ENCODE data around the gene SIT1.

The SIT1 gene

GRCh38 chr9:35656831-35657545 is 6.3 kb upstream of the SIT1 start:
- no peak for DNase-seq (ENCODE audit: low spot score)
- Histone ChIP-seq H3K4me2 (ENCODE audit: insufficient read depth, low read length, poor library complexity, severe bottlenecking) (peak overlapping the region; percentile 60), H2BK5ac (ENCODE audit: low read length) (no peak overlapping the region), H2BK120ac (ENCODE audit: low read depth, low read length) (no peak overlapping the region), H3K23ac (ENCODE audit: low read depth, low read length, poor library complexity) (no peak overlapping the region), H2BK15ac (ENCODE audit: low read length) (no peak overlapping the region), H3K36me3 (replicated peaks in 1 of 2; ENCODE audit: control insufficient read depth in 2 of 2, insufficient read depth in 2 of 2, low read length in 2 of 2) (peaks cover 15 to 23% of the 10 kb centered on the region in 2 donors), H2BK12ac (ENCODE audit: low read length) (no peak overlapping the region), H3K14ac (ENCODE audit: low read length) (no peak overlapping the region), H3K4me3 (ENCODE audit: low read length in 2 of 2) (peak overlapping the region; percentile 48 to 81), H2AFZ (ENCODE audit: low read length) (peak overlapping the region; percentile 91), H4K91ac (ENCODE audit: low read depth, low read length, poor library complexity) (no peak overlapping the region), H3K18ac (ENCODE audit: low read length) (peak overlapping the region; percentile 76), H3K4ac (ENCODE audit: low read length) (no peak overlapping the region), H3K27me3 (ENCODE audit: control insufficient read depth in 3 of 3, insufficient read depth in 3 of 3, low read depth in 1 of 3, low read length in 3 of 3) (no peaks in the 10 kb centered on the region), H4K8ac (ENCODE audit: low read depth, low read length) (no peak overlapping the region), H3K9me3 (replicated peaks in 1 of 2; ENCODE audit: control insufficient read depth in 2 of 2, insufficient read depth in 1 of 2, low read depth in 1 of 2, low read length in 2 of 2) (no peaks in the 10 kb centered on the region), H3K79me1 (ENCODE audit: low read depth, low read length) (no peaks in the 10 kb centered on the region), H3K27ac (replicated peaks; ENCODE audit: low read length) (peak overlapping the region; percentile 84), H3K4me1 (ENCODE audit: control insufficient read depth in 2 of 2, insufficient read depth in 1 of 2, low read depth in 1 of 2, low read length in 2 of 2) (peaks cover 3 to 4% of the 10 kb centered on the region in 2 donors), H2AK5ac (ENCODE audit: low read depth, low read length) (no peak overlapping the region), H3K9ac (ENCODE audit: low read depth, low read length, poor library complexity) (peak overlapping the region; percentile 89)
- WGBS, 2 donors (ENCODE audit: extremely low coverage in 2 of 2, insufficient read length in 2 of 2, insufficient replicate concordance in 1 of 2), result no CpG with 5 or more reads among the region's 25 CpGs

GRCh38 chr9:35656348-35656747 is 5.6 kb upstream of the SIT1 start:
- Histone ChIP-seq H3K79me1 (ENCODE audit: low read depth, low read length) (no peaks in the 10 kb centered on the region), H3K4me1 (ENCODE audit: control insufficient read depth in 2 of 2, insufficient read depth in 1 of 2, low read depth in 1 of 2, low read length in 2 of 2) (peaks cover 2 to 4% of the 10 kb centered on the region in 2 donors), H3K36me3 (replicated peaks in 1 of 2; ENCODE audit: control insufficient read depth in 2 of 2, insufficient read depth in 2 of 2, low read length in 2 of 2) (peaks cover 11 to 17% of the 10 kb centered on the region in 2 donors), H3K4me2 (ENCODE audit: insufficient read depth, low read length, poor library complexity, severe bottlenecking) (no peak overlapping the region), H3K9ac (ENCODE audit: low read depth, low read length, poor library complexity) (peak overlapping the region; percentile 34), H2BK120ac (ENCODE audit: low read depth, low read length) (no peak overlapping the region), H3K27me3 (ENCODE audit: control insufficient read depth in 3 of 3, insufficient read depth in 3 of 3, low read depth in 1 of 3, low read length in 3 of 3) (no peaks in the 10 kb centered on the region), H2AFZ (ENCODE audit: low read length) (peak overlapping the region; percentile 38), H3K9me3 (replicated peaks in 1 of 2; ENCODE audit: control insufficient read depth in 2 of 2, insufficient read depth in 1 of 2, low read depth in 1 of 2, low read length in 2 of 2) (no peaks in the 10 kb centered on the region), H4K91ac (ENCODE audit: low read depth, low read length, poor library complexity) (no peak overlapping the region), H3K18ac (ENCODE audit: low read length) (no peak overlapping the region), H3K23ac (ENCODE audit: low read depth, low read length, poor library complexity) (no peak overlapping the region), H3K4ac (ENCODE audit: low read length) (no peak overlapping the region), H2BK15ac (ENCODE audit: low read length) (no peak overlapping the region), H2BK12ac (ENCODE audit: low read length) (no peak overlapping the region), H3K27ac (replicated peaks; ENCODE audit: low read length) (no peak overlapping the region), H3K4me3 (ENCODE audit: low read length in 2 of 2) (peak overlapping the region in 1 of 2 donors; percentile 21), H2BK5ac (ENCODE audit: low read length) (no peak overlapping the region), H3K14ac (ENCODE audit: low read length) (no peak overlapping the region), H4K8ac (ENCODE audit: low read depth, low read length) (no peak overlapping the region), H2AK5ac (ENCODE audit: low read depth, low read length) (no peak overlapping the region)
- DNase-seq (ENCODE audit: low spot score), result no peak
- no CpG with 5 or more reads among the region's 17 CpGs for WGBS, 2 donors (ENCODE audit: extremely low coverage in 2 of 2, insufficient read length in 2 of 2, insufficient replicate concordance in 1 of 2)

- no peaks in the 10 kb centered on the region for H3K27me3 ChIP-seq (ENCODE audit: control insufficient read depth in 3 of 3, insufficient read depth in 3 of 3, low read depth in 1 of 3, low read length in 3 of 3)
- H3K4me1 ChIP-seq (ENCODE audit: control insufficient read depth in 2 of 2, insufficient read depth in 1 of 2, low read depth in 1 of 2, low read length in 2 of 2), result peaks cover 3 to 6% of the 10 kb centered on the region in 2 donors
- H2AK5ac ChIP-seq (ENCODE audit: low read depth, low read length), result no peak overlapping the region
- H3K23ac ChIP-seq (ENCODE audit: low read depth, low read length, poor library complexity), result no peak overlapping the region
- no peak overlapping the region for H4K91ac ChIP-seq (ENCODE audit: low read depth, low read length, poor library complexity)
- DNase-seq (ENCODE audit: low spot score), result no peak
- no peak overlapping the region for H3K18ac ChIP-seq (ENCODE audit: low read length)
- H3K36me3 ChIP-seq (replicated peaks in 1 of 2; ENCODE audit: control insufficient read depth in 2 of 2, insufficient read depth in 2 of 2, low read length in 2 of 2), result no peaks in the 10 kb centered on the region
- WGBS, 2 donors (ENCODE audit: extremely low coverage in 2 of 2, insufficient read length in 2 of 2, insufficient replicate concordance in 1 of 2), result no CpG with 5 or more reads among the region's 2 CpGs
- H2BK12ac ChIP-seq (ENCODE audit: low read length), result no peak overlapping the region
- H2BK15ac ChIP-seq (ENCODE audit: low read length), result no peak overlapping the region
- H3K4me3 ChIP-seq (ENCODE audit: low read length in 2 of 2), result no peak overlapping the region
- H3K4me2 ChIP-seq (ENCODE audit: insufficient read depth, low read length, poor library complexity, severe bottlenecking), result no peak overlapping the region
- no peak overlapping the region for H2BK5ac ChIP-seq (ENCODE audit: low read length)
- no peak overlapping the region for H3K9ac ChIP-seq (ENCODE audit: low read depth, low read length, poor library complexity)
- no peaks in the 10 kb centered on the region for H3K79me1 ChIP-seq (ENCODE audit: low read depth, low read length)
- no peak overlapping the region for H2AFZ ChIP-seq (ENCODE audit: low read length)
- no peak overlapping the region for H2BK120ac ChIP-seq (ENCODE audit: low read depth, low read length)
- no peak overlapping the region for H4K8ac ChIP-seq (ENCODE audit: low read depth, low read length)
- no peak overlapping the region for H3K14ac ChIP-seq (ENCODE audit: low read length)
- H3K27ac ChIP-seq (replicated peaks; ENCODE audit: low read length), result no peak overlapping the region
- H3K9me3 ChIP-seq (replicated peaks in 1 of 2; ENCODE audit: control insufficient read depth in 2 of 2, insufficient read depth in 1 of 2, low read depth in 1 of 2, low read length in 2 of 2), result no peaks in the 10 kb centered on the region
- no peak overlapping the region for H3K4ac ChIP-seq (ENCODE audit: low read length)
Measured at GRCh38 chr9:35653611-35654010, 2.9 kb upstream of the SIT1 start.

GRCh38 chr9:35652829-35653209 is 2.1 kb upstream of the SIT1 start:
- H2BK5ac ChIP-seq (ENCODE audit: low read length), result no peak overlapping the region
- no peak overlapping the region for H2AK5ac ChIP-seq (ENCODE audit: low read depth, low read length)
- no peak overlapping the region for H2AFZ ChIP-seq (ENCODE audit: low read length)
- H4K91ac ChIP-seq (ENCODE audit: low read depth, low read length, poor library complexity), result no peak overlapping the region
- H3K23ac ChIP-seq (ENCODE audit: low read depth, low read length, poor library complexity), result no peak overlapping the region
- no peaks in the 10 kb centered on the region for H3K36me3 ChIP-seq (replicated peaks in 1 of 2; ENCODE audit: control insufficient read depth in 2 of 2, insufficient read depth in 2 of 2, low read length in 2 of 2)
- H2BK12ac ChIP-seq (ENCODE audit: low read length), result no peak overlapping the region
- H3K4me3 ChIP-seq (ENCODE audit: low read length in 2 of 2), result no peak overlapping the region
- H3K79me1 ChIP-seq (ENCODE audit: low read depth, low read length), result no peaks in the 10 kb centered on the region
- H3K18ac ChIP-seq (ENCODE audit: low read length), result no peak overlapping the region
- H2BK120ac ChIP-seq (ENCODE audit: low read depth, low read length), result no peak overlapping the region
- no peak overlapping the region for H3K9ac ChIP-seq (ENCODE audit: low read depth, low read length, poor library complexity)
- no peak overlapping the region for H4K8ac ChIP-seq (ENCODE audit: low read depth, low read length)
- no CpG with 5 or more reads among the region's 8 CpGs for WGBS, 2 donors (ENCODE audit: extremely low coverage in 2 of 2, insufficient read length in 2 of 2, insufficient replicate concordance in 1 of 2)
- H3K27ac ChIP-seq (replicated peaks; ENCODE audit: low read length), result no peak overlapping the region
- H3K4me2 ChIP-seq (ENCODE audit: insufficient read depth, low read length, poor library complexity, severe bottlenecking), result no peak overlapping the region
- no peaks in the 10 kb centered on the region for H3K27me3 ChIP-seq (ENCODE audit: control insufficient read depth in 3 of 3, insufficient read depth in 3 of 3, low read depth in 1 of 3, low read length in 3 of 3)
- H3K9me3 ChIP-seq (replicated peaks in 1 of 2; ENCODE audit: control insufficient read depth in 2 of 2, insufficient read depth in 1 of 2, low read depth in 1 of 2, low read length in 2 of 2), result no peaks in the 10 kb centered on the region
- no peak overlapping the region for H3K14ac ChIP-seq (ENCODE audit: low read length)
- peaks cover 3 to 6% of the 10 kb centered on the region in 2 donors for H3K4me1 ChIP-seq (ENCODE audit: control insufficient read depth in 2 of 2, insufficient read depth in 1 of 2, low read depth in 1 of 2, low read length in 2 of 2)
- H3K4ac ChIP-seq (ENCODE audit: low read length), result no peak overlapping the region
- no peak for DNase-seq (ENCODE audit: low spot score)
- no peak overlapping the region for H2BK15ac ChIP-seq (ENCODE audit: low read length)

Data from neuronal stem cell (in vitro differentiated cells).